NCI-H446 treated with DMSO at 0.1 percent for 48 hours (cell line): ENCODE results near the gene E2F8.

Experiments
- DNase-seq: peaks from one replicate; lab custom pipeline; 2025; lab: John Stamatoyannopoulos, UW

The E2F8 gene

GRCh38 chr11:19187114-19187832 is 53.5 kb downstream of the E2F8 start:
- DNase-seq = no peak

- no peak for DNase-seq
Observed at GRCh38 chr11:19185516-19186052, 55.2 kb downstream of the E2F8 start.

GRCh38 chr11:19185036-19185435 is 55.7 kb downstream of the E2F8 start:
- no peak for DNase-seq

- no peak for DNase-seq
Observed at GRCh38 chr11:19183646-19184045, 57.1 kb downstream of the E2F8 start.

GRCh38 chr11:19181531-19182261 is 59.0 kb downstream of the E2F8 start:
- no peak for DNase-seq

- DNase-seq = no peak
Observed at GRCh38 chr11:19176629-19177186, 64.0 kb downstream of the E2F8 start.
